Large intestine (tissue), 3 donors: ENCODE data around the gene KRT80. TPM values are rescaled to one million over a fixed set of nuclear protein-coding genes. Genes with fewer than 3 reads are reported as not detected.

Experiments used
- DNase-seq, 2 donors: peaks; one replicate each; pipeline versions ENCODE4 v3.0.0 to v3.0.0-alpha.2; 2013
- H3K27ac ChIP-seq: one replicate; pipeline ENCODE4 v1.5.1; 2013; ENCODE audit warnings: low read length
- H3K27me3 ChIP-seq: 2 replicates; pipeline ENCODE4 v1.6.1; 2013; ENCODE audit warnings: low read length; ENCODE audit not compliant: control insufficient read depth, insufficient read depth
- H3K36me3 ChIP-seq: 2 replicates; pipeline ENCODE4 v1.6.1; 2013; ENCODE audit warnings: low read length; ENCODE audit not compliant: control insufficient read depth, insufficient read depth
- H3K4me1 ChIP-seq: one replicate; pipeline ENCODE4 v1.6.1; 2013; ENCODE audit warnings: low read length; ENCODE audit not compliant: control insufficient read depth, insufficient read depth
- H3K4me3 ChIP-seq: one replicate; pipeline ENCODE4 v1.5.1; 2013; ENCODE audit warnings: low read length
- H3K9me3 ChIP-seq: one replicate; pipeline ENCODE4 v1.6.1; 2013; ENCODE audit warnings: mild to moderate bottlenecking, low read depth, low read length, moderate library complexity; ENCODE audit not compliant: control insufficient read depth
- WGBS: methylation state at CpG from one replicate; pipeline ENCODE4 v1.1.5; 2013; ENCODE audit warnings: low lambda C conversion rate; ENCODE audit not compliant: insufficient coverage; 5-methylcytosine and 5-hydroxymethylcytosine counted together
- polyA plus RNA-seq: library from polyadenylated mRNA; unstranded; fragments of 120-200 nt; gene quantifications from one replicate; pipeline ENCODE4 v1.2.1, GENCODE V29; 2013

The KRT80 gene
- polyA plus RNA-seq, 1 donor, result 0.45 TPM

GRCh38 chr12:52186118-52186840 lies 5.5 kb downstream of the KRT80 start:
- no peaks in the 10 kb centered on the region for H3K27me3 ChIP-seq
- WGBS, result no CpG with 5 or more reads among the region's 8 CpGs
- no peaks in the 10 kb centered on the region for H3K9me3 ChIP-seq
- H3K36me3 ChIP-seq, result no peaks in the 10 kb centered on the region
- H3K4me1 ChIP-seq, result peaks cover 10% of the 10 kb centered on the region
- no peak overlapping the region for H3K4me3 ChIP-seq
- no peak overlapping the region for H3K27ac ChIP-seq
- DNase-seq, result no peak

- no peaks in the 10 kb centered on the region for H3K9me3 ChIP-seq
- no peak for DNase-seq
- H3K36me3 ChIP-seq, result no peaks in the 10 kb centered on the region
- no CpG with 5 or more reads among the region's 16 CpGs for WGBS
- H3K27ac ChIP-seq, result no peak overlapping the region
- peaks cover 8% of the 10 kb centered on the region for H3K4me1 ChIP-seq
- no peak overlapping the region for H3K4me3 ChIP-seq
- no peaks in the 10 kb centered on the region for H3K27me3 ChIP-seq
Observed at GRCh38 chr12:52185400-52185967, 6.3 kb downstream of the KRT80 start.

- H3K27me3 ChIP-seq, result no peaks in the 10 kb centered on the region
- WGBS, result 40% methylated on average over 1 of the region's 6 CpGs
- no peaks in the 10 kb centered on the region for H3K9me3 ChIP-seq
- H3K4me1 ChIP-seq, result peaks cover 8% of the 10 kb centered on the region
- no peak for DNase-seq
- H3K27ac ChIP-seq, result no peak overlapping the region
- H3K4me3 ChIP-seq, result no peak overlapping the region
- H3K36me3 ChIP-seq, result no peaks in the 10 kb centered on the region
Observed at GRCh38 chr12:52184813-52185212, 7.0 kb downstream of the KRT80 start.

GRCh38 chr12:52183971-52184370 lies 7.8 kb downstream of the KRT80 start:
- WGBS, result no CpG with 5 or more reads among the region's 8 CpGs
- no peaks in the 10 kb centered on the region for H3K9me3 ChIP-seq
- DNase-seq, result no peak
- H3K4me1 ChIP-seq, result no peaks in the 10 kb centered on the region
- no peaks in the 10 kb centered on the region for H3K36me3 ChIP-seq
- no peak overlapping the region for H3K4me3 ChIP-seq
- no peak overlapping the region for H3K27ac ChIP-seq
- no peaks in the 10 kb centered on the region for H3K27me3 ChIP-seq

GRCh38 chr12:52183544-52183910 lies 8.3 kb downstream of the KRT80 start:
- Histone ChIP-seq H3K27ac (no peak overlapping the region), H3K36me3 (no peaks in the 10 kb centered on the region), H3K4me3 (no peak overlapping the region), H3K4me1 (no peaks in the 10 kb centered on the region), H3K27me3 (no peaks in the 10 kb centered on the region), H3K9me3 (no peaks in the 10 kb centered on the region)
- no peak for DNase-seq
- WGBS, result no CpG with 5 or more reads among the region's 6 CpGs

- no peak overlapping the region for H3K4me3 ChIP-seq
- H3K36me3 ChIP-seq, result no peaks in the 10 kb centered on the region
- no peaks in the 10 kb centered on the region for H3K4me1 ChIP-seq
- DNase-seq, result no peak
- H3K27ac ChIP-seq, result no peak overlapping the region
- no peaks in the 10 kb centered on the region for H3K27me3 ChIP-seq
- WGBS, result 80% methylated on average over 1 of the region's 9 CpGs
- no peaks in the 10 kb centered on the region for H3K9me3 ChIP-seq
Observed at GRCh38 chr12:52182898-52183543, 8.8 kb downstream of the KRT80 start.

- H3K27me3 ChIP-seq, result no peaks in the 10 kb centered on the region
- no peak overlapping the region for H3K27ac ChIP-seq
- no peaks in the 10 kb centered on the region for H3K36me3 ChIP-seq
- no peak for DNase-seq
- WGBS, result no CpG with 5 or more reads among the region's 5 CpGs
- H3K4me1 ChIP-seq, result no peaks in the 10 kb centered on the region
- no peaks in the 10 kb centered on the region for H3K9me3 ChIP-seq
- no peak overlapping the region for H3K4me3 ChIP-seq
Observed at GRCh38 chr12:52182384-52182783, 9.4 kb downstream of the KRT80 start.

- no CpG with 5 or more reads among the region's 9 CpGs for WGBS
- no peaks in the 10 kb centered on the region for H3K9me3 ChIP-seq
- H3K4me1 ChIP-seq, result no peaks in the 10 kb centered on the region
- no peak for DNase-seq
- no peaks in the 10 kb centered on the region for H3K27me3 ChIP-seq
- no peaks in the 10 kb centered on the region for H3K36me3 ChIP-seq
- no peak overlapping the region for H3K4me3 ChIP-seq
- H3K27ac ChIP-seq, result no peak overlapping the region
Observed at GRCh38 chr12:52181746-52182145, 10.1 kb downstream of the KRT80 start.

- no CpG with 5 or more reads among the region's 6 CpGs for WGBS
- H3K36me3 ChIP-seq, result no peaks in the 10 kb centered on the region
- DNase-seq, result no peak
- no peak overlapping the region for H3K27ac ChIP-seq
- no peaks in the 10 kb centered on the region for H3K27me3 ChIP-seq
- H3K4me1 ChIP-seq, result no peaks in the 10 kb centered on the region
- H3K9me3 ChIP-seq, result no peaks in the 10 kb centered on the region
- no peak overlapping the region for H3K4me3 ChIP-seq
Observed at GRCh38 chr12:52180971-52181628, 10.7 kb downstream of the KRT80 start.

- no peaks in the 10 kb centered on the region for H3K27me3 ChIP-seq
- no CpG with 5 or more reads among the region's 6 CpGs for WGBS
- no peak for DNase-seq
- no peak overlapping the region for H3K4me3 ChIP-seq
- H3K36me3 ChIP-seq, result no peaks in the 10 kb centered on the region
- no peaks in the 10 kb centered on the region for H3K4me1 ChIP-seq
- no peaks in the 10 kb centered on the region for H3K9me3 ChIP-seq
- no peak overlapping the region for H3K27ac ChIP-seq
Observed at GRCh38 chr12:52179396-52179973, 12.3 kb downstream of the KRT80 start.
